ENCODE results near the gene GON4L. TPM values are rescaled to one million over a fixed set of nuclear protein-coding genes. Genes with fewer than 3 reads are reported as not detected.
"Not testable (repeated sequence)": the region's sequence is repeated elsewhere in the genome, so short reads cannot be mapped to it uniquely, and the experiment has no call there.

GON4L gene
- total RNA-seq, 2 experiments from 2014 or later = 36.6 to 37.1 TPM

DNA sequence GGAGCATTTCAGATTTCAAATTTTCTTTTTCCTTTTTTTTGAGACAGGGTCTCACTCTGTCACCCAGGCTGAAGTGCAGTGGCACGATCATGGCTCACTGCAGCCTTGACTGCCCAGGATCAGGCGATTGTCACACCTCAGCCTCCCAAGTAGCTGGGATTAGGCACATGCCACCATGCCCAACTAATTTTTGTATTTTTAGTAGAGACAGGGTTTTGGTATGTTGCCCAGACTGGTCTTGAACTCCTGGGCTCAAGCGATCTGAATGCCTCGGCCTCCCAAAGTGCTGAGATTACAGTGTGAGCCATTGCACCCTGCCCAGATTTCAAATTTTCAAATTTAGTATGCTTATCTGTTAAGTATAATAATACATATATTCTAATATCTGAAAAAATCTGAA is 61.4 kb downstream of the GON4L start:
- H3K27me3 Mint-ChIP-seq (ENCODE audit: low read depth); H3K4me1 Mint-ChIP-seq (ENCODE audit: low read depth); CTCF ChIA-PET; H3K27ac Mint-ChIP-seq; DNase-seq; H3K9me3 Mint-ChIP-seq; H3K4me3 Mint-ChIP-seq; intact Hi-C loops (cut with micrococcal nuclease): not testable (repeated sequence)
- peaks cover 22% of the 10 kb centered on the region for H3K36me3 Mint-ChIP-seq (ENCODE audit: low read depth)

DNA sequence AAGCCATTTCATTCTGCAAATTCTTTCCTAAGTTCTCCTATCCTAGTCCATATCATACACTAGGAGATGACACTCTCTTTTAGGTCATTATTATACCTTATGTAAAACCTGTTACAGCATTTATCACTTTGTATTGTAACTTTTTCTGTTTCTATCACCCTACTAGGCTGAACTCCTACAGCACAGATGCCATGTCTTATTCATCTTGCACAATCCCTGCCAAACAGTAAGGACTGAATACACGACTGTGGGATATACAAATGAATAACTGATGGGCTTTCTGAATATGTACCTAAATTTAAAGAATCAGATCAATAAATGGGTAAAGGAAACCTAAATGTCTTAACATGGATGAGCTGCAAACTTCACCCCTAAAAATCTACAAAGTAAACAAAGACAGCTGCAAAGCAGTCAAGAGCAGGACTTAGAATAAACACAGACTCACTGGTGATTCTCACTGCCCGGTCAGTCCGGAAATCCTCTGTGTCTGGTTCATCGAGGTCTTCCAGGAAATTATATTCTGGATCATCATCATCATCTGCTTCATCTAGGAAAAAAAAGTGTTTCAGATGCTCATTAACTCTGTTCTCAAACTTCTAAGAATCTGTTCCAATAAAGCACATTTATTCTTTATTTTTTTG is 62.3 kb downstream of the GON4L start:
- intact Hi-C loops (cut with micrococcal nuclease) = no loop called here
- H3K27me3 Mint-ChIP-seq (ENCODE audit: low read depth) = no peaks in the 10 kb centered on the region
- no peak overlapping the region for H3K4me3 Mint-ChIP-seq
- H3K27ac Mint-ChIP-seq = no peak overlapping the region
- H3K9me3 Mint-ChIP-seq = no peaks in the 10 kb centered on the region
- H3K36me3 Mint-ChIP-seq (ENCODE audit: low read depth) = peaks cover 21% of the 10 kb centered on the region
- no peaks in the 10 kb centered on the region for H3K4me1 Mint-ChIP-seq (ENCODE audit: low read depth)
- CTCF ChIA-PET = no interaction called here
- no peak for DNase-seq

DNA sequence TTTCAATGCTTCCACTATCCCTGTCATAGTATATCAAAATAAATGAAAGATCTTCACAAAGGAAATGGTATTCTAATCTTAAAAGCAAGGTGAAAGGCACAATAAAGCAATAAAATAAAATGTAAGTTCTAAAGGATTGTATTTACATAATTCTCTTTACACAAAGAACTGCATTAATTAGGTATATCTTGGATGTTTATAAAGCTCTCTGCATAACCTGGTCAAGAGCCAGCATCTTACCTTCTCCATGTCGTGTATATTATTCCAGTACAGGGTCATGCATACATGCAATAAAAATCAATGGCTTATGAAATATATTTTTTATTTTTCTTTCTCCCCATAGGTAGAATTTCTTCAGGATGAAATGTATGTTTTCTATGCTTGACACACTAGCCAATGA is 63.8 kb downstream of the GON4L start:
- Mint-ChIP-seq H3K27me3 (ENCODE audit: low read depth) (no peaks in the 10 kb centered on the region), H3K4me3 (no peak overlapping the region), H3K4me1 (ENCODE audit: low read depth) (no peaks in the 10 kb centered on the region), H3K27ac (no peak overlapping the region), H3K9me3 (no peaks in the 10 kb centered on the region), H3K36me3 (ENCODE audit: low read depth) (peaks cover 13% of the 10 kb centered on the region)
- CTCF ChIA-PET = interaction anchor here (0.6 to 0.7 kb wide), 3 partner anchors 67 to 294 kb away, joined by 3 read pairs; no protein-coding TSS in a partner anchor
- DNase-seq = no peak
- intact Hi-C loops (cut with micrococcal nuclease) = no loop called here

DNA sequence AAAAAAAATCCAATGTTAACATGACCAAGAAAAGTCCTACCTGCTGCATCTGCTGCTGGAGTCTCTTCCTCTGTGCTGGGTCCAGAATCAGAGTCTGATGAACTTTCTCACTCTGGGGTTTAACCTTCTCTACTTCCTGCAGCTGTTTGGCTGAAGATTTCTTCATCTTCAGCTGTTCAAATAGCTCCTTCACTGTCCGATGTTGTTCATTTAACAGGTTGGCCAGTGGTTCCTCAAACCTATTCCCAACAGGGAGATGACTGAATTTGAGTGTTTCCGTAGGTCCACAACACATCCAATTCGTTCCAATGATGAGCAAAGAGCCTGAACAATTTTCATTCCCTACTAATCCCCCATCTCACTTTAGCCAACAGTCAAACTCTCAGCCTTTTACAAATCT is 79.4 kb downstream of the GON4L start:
- no peaks in the 10 kb centered on the region for H3K27me3 Mint-ChIP-seq (ENCODE audit: low read depth)
- CTCF ChIA-PET = interaction anchor here (0.6 to 1.0 kb wide), 2 partner anchors 67 to 310 kb away, joined by 3 read pairs; no protein-coding TSS in a partner anchor
- H3K27ac Mint-ChIP-seq = no peak overlapping the region

GRCh38 chr1:155776414-155776813 is 80.6 kb downstream of the GON4L start:
- CTCF ChIA-PET = interaction anchor here (0.7 to 1.0 kb wide), 2 partner anchors 66 to 534 kb away, joined by 3 read pairs; no protein-coding TSS in a partner anchor
- Mint-ChIP-seq H3K4me3 (no peak overlapping the region), H3K9me3 (no peaks in the 10 kb centered on the region), H3K27me3 (ENCODE audit: low read depth) (no peaks in the 10 kb centered on the region), H3K36me3 (ENCODE audit: low read depth) (peaks cover 29% of the 10 kb centered on the region), H3K27ac (peak overlapping the region; percentile 50), H3K4me1 (ENCODE audit: low read depth) (peaks cover 12% of the 10 kb centered on the region)
- intact Hi-C loops (cut with micrococcal nuclease) = loop anchor here (10.0 kb wide), 1 partner anchor 48 kb away; no protein-coding TSS in a partner anchor
- peak; percentile 30 for DNase-seq

More for the DNA sequence above, 79.4 kb downstream of the GON4L start:
- peaks cover 28% of the 10 kb centered on the region for H3K36me3 Mint-ChIP-seq (ENCODE audit: low read depth)
- no peak for DNase-seq
- no peaks in the 10 kb centered on the region for H3K9me3 Mint-ChIP-seq
- peaks cover 12% of the 10 kb centered on the region for H3K4me1 Mint-ChIP-seq (ENCODE audit: low read depth)
- intact Hi-C loops (cut with micrococcal nuclease) = loop anchor here (10.0 kb wide), 1 partner anchor 47 kb away; no protein-coding TSS in a partner anchor
- H3K4me3 Mint-ChIP-seq = no peak overlapping the region

DNA sequence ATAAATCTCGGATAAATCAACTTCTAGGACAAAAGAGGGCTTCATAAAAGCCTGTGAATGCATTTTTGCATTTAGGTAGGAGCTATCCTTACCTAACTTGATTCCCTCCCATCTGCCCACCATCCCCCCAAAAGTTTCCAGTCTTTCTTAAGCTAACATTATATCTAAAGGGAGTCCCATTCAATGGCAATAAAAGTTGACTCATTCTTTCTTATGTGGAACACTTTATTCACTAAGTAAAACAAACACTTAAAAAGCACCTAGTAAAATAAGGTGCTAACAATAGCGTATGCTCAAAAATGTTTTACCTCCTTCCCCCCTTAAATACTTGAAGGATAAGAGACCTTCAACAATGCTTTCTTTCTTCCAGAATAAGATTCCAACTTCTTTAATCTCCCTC is 83.8 kb downstream of the GON4L start:
- Mint-ChIP-seq H3K36me3 (ENCODE audit: low read depth) (peaks cover 22% of the 10 kb centered on the region), H3K4me3 (no peak overlapping the region), H3K27me3 (ENCODE audit: low read depth) (no peaks in the 10 kb centered on the region), H3K4me1 (ENCODE audit: low read depth) (peaks cover 12% of the 10 kb centered on the region), H3K9me3 (no peaks in the 10 kb centered on the region), H3K27ac (no peak overlapping the region)
- DNase-seq = no peak
- CTCF ChIA-PET = no interaction called here
- intact Hi-C loops (cut with micrococcal nuclease) = loop anchor here (10.0 kb wide), 1 partner anchor 52 kb away; no protein-coding TSS in a partner anchor

DNA sequence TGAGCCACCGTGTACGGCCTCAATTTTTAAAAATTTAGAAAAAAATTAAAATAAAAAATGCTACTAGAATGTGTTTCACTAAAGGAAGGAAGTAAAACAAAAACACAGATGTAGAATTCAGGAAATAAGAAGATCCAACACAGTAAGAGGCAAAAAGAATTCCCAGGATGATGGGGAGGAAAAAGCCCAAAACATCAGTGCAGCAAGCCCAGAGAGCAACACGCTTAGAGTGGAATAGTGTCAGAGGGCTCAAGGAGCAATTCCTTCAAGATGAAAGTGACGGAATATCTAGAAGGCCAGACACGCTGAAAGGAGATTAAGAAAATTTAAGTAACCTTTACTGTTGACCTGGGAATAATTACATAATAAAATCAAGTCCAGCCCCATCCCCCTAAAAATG is 87.8 kb downstream of the GON4L start:
- Mint-ChIP-seq H3K4me3 (no peak overlapping the region), H3K36me3 (ENCODE audit: low read depth) (peaks cover 15% of the 10 kb centered on the region), H3K27ac (no peak overlapping the region), H3K27me3 (ENCODE audit: low read depth) (no peaks in the 10 kb centered on the region), H3K4me1 (ENCODE audit: low read depth) (peaks cover 3% of the 10 kb centered on the region), H3K9me3 (no peaks in the 10 kb centered on the region)
- DNase-seq = no peak
- intact Hi-C loops (cut with micrococcal nuclease) = no loop called here
- CTCF ChIA-PET = no interaction called here

GRCh38 chr1:155767399-155767989 is 89.5 kb downstream of the GON4L start:
- CTCF ChIA-PET; H3K4me3 Mint-ChIP-seq; H3K27me3 Mint-ChIP-seq (ENCODE audit: low read depth); H3K9me3 Mint-ChIP-seq; intact Hi-C loops (cut with micrococcal nuclease); DNase-seq; H3K27ac Mint-ChIP-seq; H3K4me1 Mint-ChIP-seq (ENCODE audit: low read depth): not testable (repeated sequence)
- peaks cover 17% of the 10 kb centered on the region for H3K36me3 Mint-ChIP-seq (ENCODE audit: low read depth)

DNA sequence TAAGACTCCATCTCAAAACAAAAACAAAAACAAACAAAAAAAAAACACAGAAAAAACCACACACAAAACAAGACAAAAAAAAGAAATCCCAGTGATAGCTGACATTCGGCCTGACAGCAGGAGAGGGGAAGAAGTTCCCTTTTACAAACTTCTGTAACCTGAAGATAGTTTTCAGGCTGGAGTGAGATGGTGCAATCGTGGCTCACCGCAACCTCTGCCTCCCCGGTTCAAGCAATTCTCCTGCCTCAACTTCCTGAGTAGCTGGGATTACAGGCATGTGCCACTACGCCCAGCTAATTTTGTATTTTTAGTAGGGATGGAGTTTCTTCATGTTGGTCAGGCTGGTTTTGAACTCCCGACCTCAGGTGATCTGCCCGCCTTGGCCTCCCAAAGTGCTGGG is 93.0 kb downstream of the GON4L start:
- DNase-seq; H3K27me3 Mint-ChIP-seq (ENCODE audit: low read depth); H3K27ac Mint-ChIP-seq; intact Hi-C loops (cut with micrococcal nuclease); H3K4me1 Mint-ChIP-seq (ENCODE audit: low read depth); H3K9me3 Mint-ChIP-seq; H3K4me3 Mint-ChIP-seq: not testable (repeated sequence)
- H3K36me3 Mint-ChIP-seq (ENCODE audit: low read depth) = peaks cover 25% of the 10 kb centered on the region
- CTCF ChIA-PET = interaction anchor here (0.5 kb wide), 1 partner anchor 10 kb away, joined by 3 read pairs; no protein-coding TSS in a partner anchor

- H3K9me3 Mint-ChIP-seq; DNase-seq; H3K27me3 Mint-ChIP-seq (ENCODE audit: low read depth); intact Hi-C loops (cut with micrococcal nuclease); H3K27ac Mint-ChIP-seq; H3K4me1 Mint-ChIP-seq (ENCODE audit: low read depth); H3K4me3 Mint-ChIP-seq: not testable (repeated sequence)
- CTCF ChIA-PET = interaction anchor here (0.5 kb wide), 1 partner anchor 9 kb away, joined by 3 read pairs; no protein-coding TSS in a partner anchor
- peaks cover 25% of the 10 kb centered on the region for H3K36me3 Mint-ChIP-seq (ENCODE audit: low read depth)
Measured at GRCh38 chr1:155763090-155763815, 93.8 kb downstream of the GON4L start.

DNA sequence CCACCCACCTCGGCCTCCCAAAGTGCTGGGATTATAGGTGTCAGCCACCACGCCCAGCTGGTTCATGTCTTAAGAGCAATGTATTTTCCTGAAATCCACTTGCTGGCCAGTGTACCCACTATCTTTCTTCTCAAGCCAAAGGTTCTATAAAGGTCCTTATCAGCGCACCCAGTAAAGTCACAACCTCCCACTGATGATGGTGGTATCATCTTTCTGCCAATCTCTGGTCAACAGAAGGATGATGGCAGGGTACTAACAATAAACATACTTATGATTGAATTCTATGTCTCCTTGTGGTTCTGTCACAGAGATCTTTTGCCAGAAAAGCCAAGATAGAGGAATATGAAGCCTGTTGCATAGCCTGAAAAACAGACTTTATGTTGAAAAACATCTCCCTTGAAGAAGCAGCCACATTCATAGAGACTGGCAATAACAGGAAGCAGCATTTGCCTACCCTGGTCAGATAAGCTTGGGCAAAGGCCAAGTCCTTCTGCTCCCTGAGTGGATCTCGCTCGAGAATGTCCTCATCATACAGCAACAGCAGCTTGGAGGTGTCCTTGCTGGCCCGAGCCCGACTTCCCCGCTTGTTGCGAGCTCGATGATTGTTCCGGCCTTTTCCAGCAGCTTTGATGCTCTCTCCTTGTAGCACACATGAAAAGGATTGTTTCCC is 95.1 kb downstream of the GON4L start:
- H3K9me3 Mint-ChIP-seq = no peaks in the 10 kb centered on the region
- no peak overlapping the region for H3K27ac Mint-ChIP-seq
- H3K27me3 Mint-ChIP-seq (ENCODE audit: low read depth) = no peaks in the 10 kb centered on the region
- H3K4me3 Mint-ChIP-seq = no peak overlapping the region
- no peak for DNase-seq
- CTCF ChIA-PET = no interaction called here
- no peaks in the 10 kb centered on the region for H3K4me1 Mint-ChIP-seq (ENCODE audit: low read depth)
- peaks cover 26% of the 10 kb centered on the region for H3K36me3 Mint-ChIP-seq (ENCODE audit: low read depth)
- intact Hi-C loops (cut with micrococcal nuclease) = no loop called here
